Stimulated activated CD4-positive, alpha-beta T cell treated with anti-CD3 and anti-CD28 coated beads, Interleukin-12 subunit alpha, Interleukin-12 subunit beta, amount 100 ng/mL, for 48 hours (primary cell): ENCODE measurements around the gene TARS1.

Experiments
- DNase-seq, 3 donors: peaks; one replicate each; pipeline ENCODE4 v3.0.0-alpha.2; 2020; ENCODE audit warnings: low read depth in 2 of 3, low spot score in 1 of 3

The TARS1 gene

DNA sequence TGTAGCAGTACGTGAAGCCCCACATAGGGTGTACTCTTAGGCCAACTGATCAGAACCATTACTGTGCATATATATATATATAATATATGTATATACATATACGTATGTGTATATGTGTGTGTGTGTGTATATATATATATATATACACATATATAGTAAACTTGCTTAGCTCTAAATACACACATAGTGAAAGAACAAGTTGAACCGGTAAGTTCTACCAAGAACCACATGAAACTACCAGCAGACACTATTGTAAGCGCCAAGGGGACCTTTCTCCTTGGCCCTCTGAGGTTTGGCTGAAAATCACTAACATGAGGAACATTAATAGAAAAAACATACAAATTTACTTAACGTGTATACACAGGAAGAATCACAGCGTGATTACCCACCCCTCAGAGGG is 1.8 kb upstream of the TARS1 start:
- DNase-seq = no peak

DNA sequence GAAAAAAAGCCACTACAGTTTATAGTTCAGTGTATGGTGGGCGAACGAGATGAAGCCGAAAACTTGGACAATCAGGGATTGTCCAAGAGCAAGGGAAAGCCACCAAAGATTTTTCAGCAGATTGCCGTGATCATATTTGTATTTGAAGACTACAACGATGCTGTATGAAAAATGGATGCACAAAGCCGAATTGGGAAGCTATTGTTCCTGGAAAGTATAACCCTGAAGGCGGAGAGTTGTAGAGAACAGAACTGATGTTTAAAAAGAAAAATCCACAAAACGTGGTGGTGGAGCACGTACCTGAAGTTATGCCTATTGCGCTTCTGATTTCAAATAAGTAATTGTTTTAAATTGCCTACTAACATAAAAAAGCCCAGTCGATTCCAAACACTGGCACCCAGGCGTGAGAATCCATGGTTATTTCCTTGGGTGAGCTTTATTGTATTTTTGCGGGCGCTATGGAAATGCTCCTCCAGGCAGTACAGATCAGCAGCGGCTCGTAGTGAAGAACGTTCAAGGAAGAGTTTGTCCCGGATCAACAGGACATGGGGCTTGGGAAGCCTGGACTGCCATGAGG is 772 bp upstream of the TARS1 start:
- DNase-seq = no peak

DNA sequence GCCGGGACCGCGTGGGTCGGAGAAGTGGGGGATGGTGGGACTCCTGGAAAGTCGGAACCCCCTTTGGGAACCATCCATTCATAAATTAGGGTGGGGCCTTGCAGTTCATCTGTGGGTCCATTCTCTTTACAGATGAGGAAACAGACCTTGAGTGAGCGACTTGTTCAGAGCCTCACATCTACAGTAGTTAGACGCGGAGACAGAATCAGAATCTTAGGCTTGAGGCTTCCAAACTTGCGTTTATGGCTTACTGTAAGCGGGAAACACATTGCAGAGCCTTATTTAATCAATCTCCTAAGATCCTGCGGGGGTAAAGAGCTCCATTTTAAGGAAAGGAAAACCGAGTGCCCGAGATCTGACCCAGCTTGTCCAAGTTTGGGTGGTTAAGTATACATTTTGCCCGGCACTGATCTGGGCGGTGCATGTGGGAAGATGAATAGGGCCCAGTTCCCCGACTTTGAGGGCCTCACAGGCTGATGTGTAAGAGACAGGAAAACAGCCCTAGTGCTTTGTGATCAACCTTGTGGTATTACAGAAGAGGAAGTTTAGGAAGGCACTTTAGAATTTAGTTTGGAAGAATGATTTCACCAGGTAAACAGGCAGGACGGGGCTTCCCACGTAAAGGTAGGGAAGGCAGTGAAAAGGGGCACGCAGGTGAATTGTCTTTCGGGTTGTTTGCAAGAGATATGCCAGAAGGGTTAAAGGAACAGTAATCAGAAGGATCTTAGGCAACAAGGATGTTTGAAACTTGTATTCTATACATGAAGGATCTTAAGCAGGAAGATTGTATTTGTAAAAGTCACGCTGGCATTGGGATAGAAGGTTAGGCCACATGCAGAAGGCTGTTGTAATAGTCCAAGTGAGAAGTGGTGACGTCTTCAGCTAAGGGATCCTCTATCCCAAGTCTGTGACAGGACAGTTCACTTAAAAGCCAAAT is 744 bp downstream of the TARS1 start:
- DNase-seq = peak; percentile 5 to 32 (median 25)

DNA sequence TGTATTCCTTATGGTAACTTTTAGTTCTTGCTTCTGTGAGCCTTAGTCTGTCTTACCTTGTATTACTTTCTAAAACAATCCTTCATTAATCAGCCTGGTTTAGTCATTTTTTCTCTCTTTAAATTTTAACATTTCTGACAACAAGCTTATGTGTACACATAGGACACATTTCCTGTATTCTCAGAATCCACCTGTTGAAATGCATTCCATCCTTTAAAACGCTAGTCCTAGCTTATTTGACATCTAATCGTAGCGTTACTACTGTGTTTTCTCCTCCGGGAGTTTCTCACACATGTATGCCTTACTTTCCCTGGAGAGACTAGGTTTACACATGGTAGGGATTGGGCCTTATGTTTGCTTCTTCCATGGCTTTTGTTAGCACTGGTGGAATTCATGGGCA is 3.8 kb downstream of the TARS1 start:
- DNase-seq = no peak

DNA sequence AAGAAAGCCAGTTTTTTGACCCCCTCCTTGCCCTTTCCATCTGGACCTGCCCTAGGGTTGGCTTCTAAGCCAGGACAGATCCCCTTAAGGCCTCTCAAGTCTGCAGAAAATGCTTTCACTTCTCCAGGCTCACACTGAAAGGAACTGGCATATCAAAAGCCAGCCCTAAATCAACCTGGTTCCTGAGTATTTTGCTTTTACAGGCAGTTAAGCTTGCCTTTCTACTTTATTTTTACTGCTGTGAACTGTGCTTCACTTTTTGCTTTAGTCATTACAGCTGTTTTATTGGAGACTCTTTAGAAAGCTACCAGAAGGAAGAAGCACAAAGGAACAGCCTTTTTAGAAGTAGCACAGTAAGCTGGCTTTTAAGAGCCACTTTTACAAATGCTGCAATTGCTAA is 5.0 kb downstream of the TARS1 start:
- no peak for DNase-seq

DNA sequence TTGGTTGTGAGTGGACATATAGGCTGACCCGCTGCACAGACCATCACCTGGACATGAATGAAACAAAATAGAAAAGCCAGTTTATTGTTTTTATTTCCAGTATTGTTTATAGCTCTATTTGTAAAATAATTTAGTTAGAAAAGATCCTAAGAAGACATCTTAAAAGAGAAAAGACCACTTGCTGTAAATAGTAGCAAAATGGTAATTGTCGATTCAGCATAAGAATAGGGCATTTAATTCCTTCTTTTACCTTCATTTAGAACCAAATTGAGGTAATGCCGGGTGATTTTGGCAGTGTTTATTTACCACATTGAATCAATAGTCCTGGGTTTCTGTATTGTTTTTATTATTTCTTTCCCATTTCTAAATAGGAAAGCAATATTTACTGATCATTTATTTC is 7.4 kb downstream of the TARS1 start:
- no peak for DNase-seq

DNA sequence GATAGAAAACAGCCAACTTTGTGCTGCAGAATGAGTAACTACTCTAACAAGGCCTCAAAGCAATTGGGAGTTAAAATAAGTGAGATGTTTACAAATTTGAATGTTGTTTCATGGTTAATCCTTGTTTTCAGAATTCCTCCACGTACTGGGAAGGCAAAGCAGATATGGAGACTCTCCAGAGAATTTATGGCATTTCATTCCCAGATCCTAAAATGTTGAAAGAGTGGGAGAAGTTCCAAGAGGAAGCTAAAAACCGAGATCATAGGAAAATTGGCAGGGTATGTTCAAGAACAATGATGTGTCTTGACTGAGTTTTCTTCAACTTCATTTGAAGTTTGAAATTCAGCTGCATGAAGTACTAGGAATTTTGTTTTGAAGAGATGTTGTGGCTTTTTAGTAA is 16.4 kb downstream of the TARS1 start:
- DNase-seq = no peak

DNA sequence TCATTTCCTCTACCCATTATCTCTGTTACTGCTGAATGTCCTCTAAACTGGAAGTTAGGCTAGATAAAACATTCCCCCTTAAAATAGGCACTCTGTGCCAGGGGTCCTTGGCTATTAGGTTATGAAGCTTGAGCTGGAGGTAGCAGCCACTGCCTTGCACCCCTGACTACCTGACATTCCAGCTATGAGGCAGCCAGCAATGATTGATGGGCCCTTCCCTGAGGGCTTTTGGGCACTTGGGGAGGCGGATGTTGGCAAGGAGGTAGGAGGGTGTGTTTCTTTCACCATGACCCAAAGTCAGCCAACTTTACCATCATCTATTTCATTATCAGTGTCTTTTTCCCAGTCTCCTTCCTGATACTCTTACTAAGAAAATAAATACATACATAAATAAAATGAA is 17.1 kb downstream of the TARS1 start:
- DNase-seq = no peak

DNA sequence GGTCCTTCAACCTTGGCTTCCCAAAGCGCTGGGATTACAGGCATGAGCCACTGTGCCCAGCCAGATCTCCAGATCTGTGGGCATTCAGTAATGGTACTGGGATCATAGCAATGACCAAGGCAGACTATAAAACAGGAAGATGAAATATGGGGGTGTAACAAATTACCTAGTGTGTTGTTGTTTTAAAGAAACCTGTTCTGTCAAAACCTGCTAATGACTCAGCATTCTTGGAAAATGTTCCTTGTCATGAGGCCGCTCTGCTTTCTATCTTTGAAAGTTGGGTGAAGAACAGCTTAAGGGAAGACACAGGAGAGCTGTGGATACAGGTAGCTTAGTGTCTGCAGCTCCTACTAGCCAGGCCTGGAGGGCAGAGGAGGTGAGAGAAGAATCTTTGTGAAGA is 19.4 kb downstream of the TARS1 start:
- no peak for DNase-seq

DNA sequence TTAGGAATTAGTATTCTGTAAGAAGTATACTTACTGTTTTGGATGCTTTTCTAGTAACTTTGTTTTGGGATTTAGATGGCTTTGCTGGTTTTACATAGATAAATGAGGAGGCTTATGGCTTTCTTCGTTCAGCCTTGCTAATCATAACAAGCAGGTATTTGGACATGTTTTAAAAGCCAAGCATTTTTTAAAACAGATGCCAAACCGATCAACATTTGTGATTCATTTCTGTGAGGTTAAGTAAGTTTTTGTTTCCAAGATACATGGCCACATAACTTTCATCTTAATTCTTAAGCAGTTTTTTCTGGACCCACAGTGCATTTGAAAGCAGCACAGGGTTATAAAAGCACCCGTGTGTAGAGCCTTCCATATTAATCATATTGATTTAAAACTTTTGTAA is 21.7 kb downstream of the TARS1 start:
- DNase-seq = no peak

DNA sequence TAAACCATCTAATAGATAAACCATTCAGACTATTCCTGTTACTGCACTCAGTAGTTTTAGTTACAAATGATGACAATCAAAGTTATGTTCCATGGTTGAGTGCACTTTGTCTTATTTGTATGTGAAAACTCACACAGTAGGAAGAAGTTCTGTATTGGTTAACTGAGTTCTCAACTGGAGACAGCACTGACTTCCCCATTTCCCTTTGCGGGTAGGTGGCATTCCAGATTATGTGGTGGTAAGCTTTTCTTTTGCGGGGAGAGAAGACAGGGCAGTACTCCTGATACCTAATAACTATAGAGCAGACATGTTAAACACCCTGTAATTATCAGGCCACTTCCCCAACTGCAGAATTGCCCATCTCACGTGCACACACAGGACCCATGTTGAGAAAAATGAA is 24.4 kb downstream of the TARS1 start:
- no peak for DNase-seq

DNA sequence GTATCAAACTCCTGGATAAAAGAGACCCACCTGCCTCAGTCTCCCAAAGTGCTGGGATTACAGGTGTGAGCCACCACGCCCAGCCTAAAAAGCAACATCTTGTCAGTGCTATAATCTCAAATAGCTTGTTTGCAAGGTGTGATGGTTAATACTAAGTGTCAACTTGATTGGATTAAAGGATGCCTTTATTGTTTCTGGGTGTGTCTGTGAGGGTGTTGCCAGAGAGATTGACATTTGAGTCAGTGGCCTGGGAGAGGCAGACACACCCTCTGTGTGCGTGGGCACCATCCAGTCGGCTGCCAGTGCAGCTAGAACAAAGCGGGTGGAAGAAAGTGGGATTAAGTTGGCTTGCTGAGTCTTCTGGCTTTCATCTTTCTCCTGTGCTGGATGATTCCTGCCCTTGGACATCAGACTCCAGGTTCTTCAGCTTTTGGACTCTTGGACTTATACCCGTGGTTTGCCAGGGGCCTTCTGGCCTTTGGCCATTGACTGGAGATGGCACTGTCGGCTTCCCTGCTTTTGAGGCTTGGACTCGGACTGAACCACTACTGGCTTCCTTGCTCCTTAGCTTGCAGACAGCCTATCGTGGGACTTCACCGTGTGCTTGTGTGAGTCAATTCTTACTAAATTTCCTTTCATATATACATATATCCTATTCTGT is 28.1 kb downstream of the TARS1 start:
- no peak for DNase-seq

DNA sequence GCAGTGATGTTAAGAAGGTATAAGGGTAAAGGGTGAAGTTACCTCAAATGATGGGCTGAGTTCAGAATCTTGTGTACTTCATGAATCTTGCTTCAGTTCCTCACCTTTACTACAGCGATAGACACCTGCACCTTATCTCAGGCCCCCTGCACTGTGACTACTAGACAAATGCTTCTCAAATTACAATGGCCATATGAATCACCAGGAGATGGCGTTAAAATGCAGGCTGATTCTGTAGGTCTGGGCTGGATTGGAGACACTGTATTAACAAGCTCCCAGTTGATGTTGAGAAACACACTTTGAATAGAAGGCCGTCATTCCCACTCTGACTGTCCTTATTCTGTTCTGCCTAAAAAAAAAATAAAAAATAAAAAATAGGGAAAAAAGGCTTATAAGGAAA is 29.8 kb downstream of the TARS1 start:
- DNase-seq = no peak

DNA sequence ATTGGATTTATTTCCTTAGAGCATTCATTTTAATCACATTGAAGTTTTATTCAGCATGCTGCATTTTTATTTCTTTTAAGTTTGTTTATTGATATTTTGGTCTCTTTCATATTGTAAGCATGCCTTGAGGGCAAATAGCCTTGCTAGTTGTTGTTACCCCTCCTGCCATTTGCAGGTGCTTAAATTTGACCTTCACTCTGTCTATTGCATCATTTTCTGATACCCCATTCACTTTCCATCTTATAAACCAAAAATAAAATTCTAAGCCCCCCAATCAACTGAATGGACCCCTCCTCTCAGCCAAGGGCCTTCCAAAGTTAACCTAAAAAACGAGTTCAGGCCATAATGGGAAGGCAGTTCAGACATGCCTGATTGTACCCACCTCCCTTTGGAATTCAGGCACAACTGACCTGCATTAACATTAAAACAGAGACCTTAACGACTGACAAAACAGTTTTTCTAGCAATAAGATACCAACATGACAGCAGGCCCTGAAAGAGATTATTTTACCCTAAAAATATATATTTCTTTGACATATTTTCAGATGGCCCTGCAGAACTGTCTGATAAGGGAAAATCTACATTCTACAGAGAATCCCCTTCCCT is 32.1 kb downstream of the TARS1 start:
- no peak for DNase-seq

DNA sequence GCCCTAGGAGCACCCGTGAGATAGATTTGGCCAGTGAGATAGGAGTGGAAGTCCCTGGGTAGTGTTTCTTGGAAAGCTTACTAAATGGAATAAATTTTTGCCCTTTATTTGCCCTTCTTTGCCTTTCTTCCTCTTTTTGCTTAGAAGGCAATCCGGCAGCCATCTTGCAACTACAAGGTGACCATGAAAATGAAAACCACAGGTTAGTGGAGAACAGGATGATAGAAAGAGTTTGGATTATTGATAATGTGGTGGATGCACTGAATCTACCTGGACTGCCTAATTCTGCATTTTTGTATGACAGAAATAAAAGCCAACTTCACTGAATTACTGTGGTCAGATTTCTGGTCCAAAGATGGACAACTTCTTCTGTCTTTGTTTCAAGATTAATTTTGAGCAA is 33.2 kb downstream of the TARS1 start:
- no peak for DNase-seq

DNA sequence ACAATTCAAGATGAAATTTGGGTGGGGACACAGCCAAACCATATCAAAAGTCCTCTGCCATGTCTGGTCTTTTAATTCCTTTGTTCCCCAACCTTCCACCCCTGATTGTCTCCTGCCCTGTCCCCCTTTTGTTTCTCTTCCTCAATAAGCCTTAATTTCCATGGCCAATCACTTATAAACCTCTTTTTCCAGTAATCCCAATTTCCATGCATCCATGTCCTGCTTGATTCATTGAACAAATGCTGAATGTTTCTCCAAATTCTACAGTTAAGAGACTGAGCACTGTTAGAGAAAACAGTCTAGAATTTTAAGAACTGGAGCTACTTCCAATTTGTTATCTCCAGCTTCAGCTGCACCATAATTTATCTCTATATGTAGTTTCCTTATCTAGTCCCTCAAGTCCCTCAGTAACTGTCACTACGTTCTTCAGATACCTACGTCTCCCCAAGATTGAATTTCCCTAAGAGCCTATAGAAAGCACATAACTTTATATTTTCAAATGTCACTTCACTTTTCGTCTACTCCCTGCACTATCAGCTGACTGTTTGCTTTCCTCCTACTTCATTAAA is 34.2 kb downstream of the TARS1 start:
- DNase-seq = no peak

DNA sequence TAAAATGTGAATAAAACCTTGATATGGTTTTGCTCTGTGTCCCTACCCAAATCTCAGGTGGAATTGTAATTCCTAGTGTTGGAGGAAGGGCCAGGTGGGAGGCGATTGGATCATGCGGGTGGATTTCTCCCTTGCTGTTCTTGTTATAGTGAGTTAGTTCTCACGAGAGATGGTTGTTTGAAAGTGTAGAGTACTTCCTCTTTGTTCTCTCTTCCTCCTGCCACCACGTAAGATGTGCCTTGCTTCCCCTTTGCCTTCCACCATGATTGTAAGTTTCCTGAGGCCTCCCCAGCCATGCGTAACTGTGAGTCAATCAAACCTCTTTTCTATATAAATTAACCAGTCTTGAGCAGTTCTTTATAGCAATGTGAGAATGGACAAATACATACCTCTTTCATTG is 34.9 kb downstream of the TARS1 start:
- DNase-seq = no peak

DNA sequence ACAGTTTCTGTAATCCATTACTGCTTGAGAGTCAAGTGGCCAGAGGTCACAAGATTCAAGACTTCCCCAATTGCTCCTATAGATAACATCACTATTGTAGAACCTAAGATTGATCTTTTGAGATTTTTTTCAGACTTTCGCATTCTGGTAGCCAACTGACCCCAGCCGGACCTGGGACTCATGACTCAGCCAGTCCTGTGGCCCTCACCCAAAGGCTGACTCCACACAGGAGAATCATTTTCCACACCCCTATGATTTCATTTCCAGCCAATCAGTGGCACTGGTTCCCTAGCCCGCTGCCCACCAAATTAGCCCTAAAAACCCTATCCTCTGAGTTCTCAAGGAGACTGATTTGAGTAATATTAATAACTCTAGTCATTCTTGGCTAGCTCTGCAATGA is 36.2 kb downstream of the TARS1 start:
- no peak for DNase-seq

DNA sequence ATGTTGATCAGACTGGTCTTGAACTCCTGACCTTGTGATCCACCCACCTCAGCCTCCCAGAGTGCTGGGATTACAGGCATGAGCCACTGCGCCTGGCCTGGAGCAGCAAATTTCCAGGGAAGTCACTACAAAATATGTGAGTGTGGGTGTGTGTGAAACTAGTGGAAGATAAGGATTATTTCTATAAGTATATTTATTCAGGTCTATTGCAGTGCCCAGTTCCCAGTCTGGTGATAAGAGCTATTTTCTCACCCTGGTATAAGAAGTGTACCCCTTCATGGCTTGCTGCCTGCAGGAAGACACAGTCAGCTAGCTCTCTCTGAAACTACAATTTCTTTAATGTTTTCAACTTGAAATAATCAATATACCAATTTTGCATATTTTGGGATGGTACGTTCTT is 37.1 kb downstream of the TARS1 start:
- DNase-seq = no peak

DNA sequence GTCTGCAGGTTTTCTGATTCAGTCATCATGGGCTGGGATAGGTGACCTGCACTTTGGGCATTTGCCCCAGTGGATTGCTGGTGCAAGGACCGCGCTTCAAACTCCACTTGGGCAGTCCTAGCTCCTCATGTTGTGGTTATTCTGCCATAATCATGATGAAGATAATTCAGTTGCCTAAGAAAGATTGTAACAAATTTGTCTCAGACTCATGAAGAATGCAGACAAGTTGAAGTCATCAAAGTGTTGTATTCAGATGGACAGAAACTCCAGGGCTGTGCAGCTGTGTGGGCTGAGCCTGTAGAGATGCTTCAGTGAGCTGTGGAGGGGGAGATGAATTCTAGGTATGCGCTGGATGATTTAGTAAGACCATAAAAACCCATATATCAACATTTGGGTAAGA is 38.5 kb downstream of the TARS1 start:
- DNase-seq = no peak

DNA sequence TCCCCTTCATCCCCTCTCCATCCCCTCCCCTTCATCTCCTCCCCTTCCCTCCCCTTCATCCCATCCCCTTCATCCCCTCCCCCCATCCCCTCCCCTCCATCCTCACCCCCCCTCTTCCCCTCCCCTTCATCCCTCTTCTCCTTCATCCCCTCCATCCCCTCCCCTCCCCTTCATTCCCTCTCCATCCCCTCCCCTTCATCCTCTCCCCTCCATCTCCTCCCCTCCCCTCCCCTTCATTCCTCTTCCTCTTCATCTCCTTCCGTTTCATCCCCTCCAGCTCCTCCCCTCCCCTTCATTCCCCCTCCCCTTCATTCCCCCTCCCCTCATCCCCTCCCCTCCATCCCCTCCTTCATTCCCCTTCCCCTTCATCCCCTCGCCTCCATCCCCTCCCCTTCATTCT is 40.1 kb downstream of the TARS1 start:
- no peak for DNase-seq

DNA sequence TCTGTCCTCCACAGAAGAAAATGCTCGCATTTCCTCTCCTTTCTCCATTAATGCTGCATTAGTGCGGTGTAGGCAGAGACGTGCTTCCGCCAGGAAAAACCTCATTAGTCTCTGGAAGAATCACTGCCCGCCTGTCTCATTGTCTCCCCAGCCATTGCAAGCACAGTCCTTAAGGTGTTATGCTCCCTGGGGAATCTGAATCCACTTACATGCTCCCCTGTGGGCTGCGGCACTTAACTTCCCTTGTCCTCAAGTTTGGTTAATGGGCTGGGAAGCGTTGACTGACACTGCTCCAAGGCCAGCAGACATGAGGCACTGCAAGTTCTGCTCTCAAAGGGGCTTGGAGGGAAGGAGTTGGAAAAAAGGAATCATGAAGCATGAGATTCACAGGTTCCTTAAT is 41.6 kb downstream of the TARS1 start:
- DNase-seq = no peak
